HG03439 (cell line): Measurements from ENCODE around the gene PXYLP1.

Experiments
- ATAC-seq: cut with Tn5 transposase; IDR thresholded peaks from one replicate; pipeline ENCODE4 v1.9.1; 2021; ENCODE audit warnings: mild to moderate bottlenecking, moderate library complexity; ENCODE audit not compliant: unreplicated experiment

PXYLP1 gene

GRCh38 chr3:141271279-141272030 is 39.8 kb downstream of the PXYLP1 start:
- no peak for ATAC-seq

- no peak for ATAC-seq
These were observed 41.5 kb downstream of the PXYLP1 start for GRCh38 chr3:141272906-141273662.

- no peak for ATAC-seq
These were observed 42.2 kb downstream of the PXYLP1 start for GRCh38 chr3:141273700-141274410.

GRCh38 chr3:141274411-141275031 is 42.9 kb downstream of the PXYLP1 start:
- ATAC-seq = no peak

- ATAC-seq = peak; percentile 51
These were observed 43.4 kb downstream of the PXYLP1 start for GRCh38 chr3:141275032-141275422.

GRCh38 chr3:141275511-141275910 is 43.9 kb downstream of the PXYLP1 start:
- ATAC-seq = no peak

GRCh38 chr3:141275973-141276372 is 44.3 kb downstream of the PXYLP1 start:
- no peak for ATAC-seq

- no peak for ATAC-seq
These were observed 44.8 kb downstream of the PXYLP1 start for GRCh38 chr3:141276398-141276797.

GRCh38 chr3:141277451-141277850 is 45.8 kb downstream of the PXYLP1 start:
- no peak for ATAC-seq

GRCh38 chr3:141278196-141279076 is 46.8 kb downstream of the PXYLP1 start:
- no peak for ATAC-seq

- ATAC-seq = no peak
These were observed 47.7 kb downstream of the PXYLP1 start for GRCh38 chr3:141279077-141279967.

- no peak for ATAC-seq
These were observed 48.5 kb downstream of the PXYLP1 start for GRCh38 chr3:141280086-141280485.

- ATAC-seq = no peak
These were observed 49.1 kb downstream of the PXYLP1 start for GRCh38 chr3:141280690-141281089.

GRCh38 chr3:141285570-141285969 is 53.9 kb downstream of the PXYLP1 start:
- ATAC-seq = no peak

- ATAC-seq = no peak
These were observed 55.2 kb downstream of the PXYLP1 start for GRCh38 chr3:141286856-141287255.

GRCh38 chr3:141287326-141287725 is 55.7 kb downstream of the PXYLP1 start:
- ATAC-seq = no peak

- no peak for ATAC-seq
These were observed 56.8 kb downstream of the PXYLP1 start for GRCh38 chr3:141288336-141288990.

- ATAC-seq = no peak
These were observed 57.7 kb downstream of the PXYLP1 start for GRCh38 chr3:141289228-141289772.
